ENCODE measurements around the gene BCKDK.
"Not testable (repeated sequence)": the region's sequence is repeated elsewhere in the genome, so short reads cannot be mapped to it uniquely, and the experiment has no call there.

DNA sequence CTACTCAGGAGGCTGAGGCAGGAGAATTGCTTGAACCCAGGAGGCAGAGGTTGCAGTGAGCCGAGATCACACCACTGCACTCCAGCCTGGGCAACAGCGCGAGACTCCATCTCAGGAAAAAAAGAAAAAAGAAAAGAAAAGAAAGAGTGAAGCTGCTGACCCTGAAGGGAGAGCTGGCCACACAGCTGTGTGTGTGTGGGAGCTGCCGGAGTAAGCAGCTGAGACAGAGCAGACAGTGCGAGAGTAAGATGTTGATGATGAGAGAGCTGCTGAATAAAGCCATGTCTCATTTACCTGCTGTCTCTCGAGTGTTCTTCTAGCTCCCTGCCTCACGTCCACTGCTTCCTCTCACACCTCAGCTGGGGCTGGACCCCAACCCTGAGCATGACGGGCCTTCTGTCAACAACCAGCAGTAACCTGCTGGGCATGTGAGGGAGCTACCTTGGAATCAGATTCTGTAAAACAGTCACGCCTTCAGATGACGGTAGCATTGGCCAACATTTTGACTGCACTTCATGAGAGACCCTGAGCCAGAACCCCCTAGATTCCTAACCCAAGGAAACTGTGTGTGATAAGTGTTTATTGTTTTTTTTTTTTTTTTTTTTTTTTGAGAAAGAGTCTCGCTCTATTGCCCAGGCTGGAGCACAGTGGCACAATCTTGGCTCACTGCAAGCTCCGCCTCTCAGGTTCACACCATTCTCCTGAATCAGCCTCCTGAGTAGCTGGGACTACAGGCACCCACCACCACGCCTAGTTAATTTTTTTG lies 7.1 kb upstream of the BCKDK start:
- TF ChIP-seq, protein P1, sequence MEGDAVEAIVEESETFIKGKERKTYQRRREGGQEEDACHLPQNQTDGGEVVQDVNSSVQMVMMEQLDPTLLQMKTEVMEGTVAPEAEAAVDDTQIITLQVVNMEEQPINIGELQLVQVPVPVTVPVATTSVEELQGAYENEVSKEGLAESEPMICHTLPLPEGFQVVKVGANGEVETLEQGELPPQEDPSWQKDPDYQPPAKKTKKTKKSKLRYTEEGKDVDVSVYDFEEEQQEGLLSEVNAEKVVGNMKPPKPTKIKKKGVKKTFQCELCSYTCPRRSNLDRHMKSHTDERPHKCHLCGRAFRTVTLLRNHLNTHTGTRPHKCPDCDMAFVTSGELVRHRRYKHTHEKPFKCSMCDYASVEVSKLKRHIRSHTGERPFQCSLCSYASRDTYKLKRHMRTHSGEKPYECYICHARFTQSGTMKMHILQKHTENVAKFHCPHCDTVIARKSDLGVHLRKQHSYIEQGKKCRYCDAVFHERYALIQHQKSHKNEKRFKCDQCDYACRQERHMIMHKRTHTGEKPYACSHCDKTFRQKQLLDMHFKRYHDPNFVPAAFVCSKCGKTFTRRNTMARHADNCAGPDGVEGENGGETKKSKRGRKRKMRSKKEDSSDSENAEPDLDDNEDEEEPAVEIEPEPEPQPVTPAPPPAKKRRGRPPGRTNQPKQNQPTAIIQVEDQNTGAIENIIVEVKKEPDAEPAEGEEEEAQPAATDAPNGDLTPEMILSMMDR (conservative IDR thresholded peaks at IDR 0.05; ENCODE audit: low read depth, low read length), result not testable (repeated sequence)
- not testable (repeated sequence) for TF ChIP-seq EZH2phosphoT487 (IDR thresholded peaks at IDR 0.05; ENCODE audit: borderline replicate concordance, low read length); EZH2 (IDR thresholded peaks at IDR 0.05; ENCODE audit: low read length, unreplicated experiment)
